IMR-90 (cell line): ENCODE data around the gene LRFN4.

Experiments used
- BHLHE40 ChIP-seq: fragments of 150-350 bp; IDR thresholded peaks from 2 replicates; pipeline ENCODE4 v1.6.1; 2016; ENCODE audit warnings: mild to moderate bottlenecking, low read depth, low read length
- ELK1 ChIP-seq: fragments of 150-350 bp; IDR thresholded peaks from 2 replicates; pipeline ENCODE4 v1.6.1; 2016; ENCODE audit warnings: low read depth, mild to moderate bottlenecking, low read length, moderate library complexity, borderline replicate concordance
- MAFK ChIP-seq: IDR thresholded peaks from 2 replicates; pipeline ENCODE4 v1.6.1; 2012; ENCODE audit warnings: low read depth, low read length, improper control_type of control experiment
- MAZ ChIP-seq: IDR thresholded peaks from 2 replicates; pipeline ENCODE4 v1.6.1; 2012; ENCODE audit warnings: low read depth, mild to moderate bottlenecking, low read length, improper control_type of control experiment, moderate library complexity, borderline replicate concordance
- POLR2A ChIP-seq: IDR thresholded peaks from 2 replicates; pipeline ENCODE4 v1.6.1; 2012; ENCODE audit warnings: mild to moderate bottlenecking, low read depth, low read length
- RAD21 ChIP-seq: IDR thresholded peaks from 2 replicates; pipeline ENCODE4 v1.6.1; 2012; ENCODE audit warnings: low read length, improper control_type of control experiment
- RCOR1 ChIP-seq: IDR thresholded peaks from 2 replicates; pipeline ENCODE4 v1.6.1; 2012; ENCODE audit warnings: mild to moderate bottlenecking, low read length, improper control_type of control experiment; ENCODE audit not compliant: insufficient replicate concordance
- RFX5 ChIP-seq: IDR thresholded peaks from 2 replicates; pipeline ENCODE4 v1.8.0; 2012; ENCODE audit warnings: low read depth, mild to moderate bottlenecking, low read length, moderate library complexity
- TF ChIP-seq, protein P1 (sequence below): conservative IDR thresholded peaks from 2 replicates; pipeline ENCODE4 v1.5.1; 2012; ENCODE audit warnings: mild to moderate bottlenecking, low read depth, low read length, improper control_type of control experiment
- TF ChIP-seq, protein P2 (sequence below): fragments of 150-350 bp; IDR thresholded peaks from 2 replicates; pipeline ENCODE4 v1.6.1; 2017; ENCODE audit warnings: mild to moderate bottlenecking, antibody characterized with exemption, low read length, low read depth

GRCh38 chr11:66889960-66890359 lies 33.1 kb downstream of the LRFN4 start:
- TF ChIP-seq MAFK (no peak), POLR2A (no peak), BHLHE40 (no peak), RAD21 (no peak), ELK1 (no peak), MAZ (no peak), RFX5 (no peak), RCOR1 (no peak)
- TF ChIP-seq, protein P1, sequence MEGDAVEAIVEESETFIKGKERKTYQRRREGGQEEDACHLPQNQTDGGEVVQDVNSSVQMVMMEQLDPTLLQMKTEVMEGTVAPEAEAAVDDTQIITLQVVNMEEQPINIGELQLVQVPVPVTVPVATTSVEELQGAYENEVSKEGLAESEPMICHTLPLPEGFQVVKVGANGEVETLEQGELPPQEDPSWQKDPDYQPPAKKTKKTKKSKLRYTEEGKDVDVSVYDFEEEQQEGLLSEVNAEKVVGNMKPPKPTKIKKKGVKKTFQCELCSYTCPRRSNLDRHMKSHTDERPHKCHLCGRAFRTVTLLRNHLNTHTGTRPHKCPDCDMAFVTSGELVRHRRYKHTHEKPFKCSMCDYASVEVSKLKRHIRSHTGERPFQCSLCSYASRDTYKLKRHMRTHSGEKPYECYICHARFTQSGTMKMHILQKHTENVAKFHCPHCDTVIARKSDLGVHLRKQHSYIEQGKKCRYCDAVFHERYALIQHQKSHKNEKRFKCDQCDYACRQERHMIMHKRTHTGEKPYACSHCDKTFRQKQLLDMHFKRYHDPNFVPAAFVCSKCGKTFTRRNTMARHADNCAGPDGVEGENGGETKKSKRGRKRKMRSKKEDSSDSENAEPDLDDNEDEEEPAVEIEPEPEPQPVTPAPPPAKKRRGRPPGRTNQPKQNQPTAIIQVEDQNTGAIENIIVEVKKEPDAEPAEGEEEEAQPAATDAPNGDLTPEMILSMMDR, result no peak
- TF ChIP-seq, protein P2, sequence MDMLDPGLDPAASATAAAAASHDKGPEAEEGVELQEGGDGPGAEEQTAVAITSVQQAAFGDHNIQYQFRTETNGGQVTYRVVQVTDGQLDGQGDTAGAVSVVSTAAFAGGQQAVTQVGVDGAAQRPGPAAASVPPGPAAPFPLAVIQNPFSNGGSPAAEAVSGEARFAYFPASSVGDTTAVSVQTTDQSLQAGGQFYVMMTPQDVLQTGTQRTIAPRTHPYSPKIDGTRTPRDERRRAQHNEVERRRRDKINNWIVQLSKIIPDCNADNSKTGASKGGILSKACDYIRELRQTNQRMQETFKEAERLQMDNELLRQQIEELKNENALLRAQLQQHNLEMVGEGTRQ, result no peak
